PC-3 (cell line): ENCODE data around the gene PRKRA.

ENCODE experiments used
- CTCF ChIP-seq: fragments of 300-600 bp; sonication (generic); conservative IDR thresholded peaks from 2 replicates; pipeline ENCODE4 v1.5.1; 2017; ENCODE audit warnings: antibody characterized with exemption, low read depth, mild to moderate bottlenecking, low read length
- EZH2 ChIP-seq: fragments of 300-600 bp; sonication (generic); IDR thresholded peaks from one replicate; pipeline ENCODE4 v1.6.1; 2017; ENCODE audit warnings: antibody characterized with exemption, mild to moderate bottlenecking, low read length; ENCODE audit not compliant: unreplicated experiment
- EZH2phosphoT487 ChIP-seq: fragments of 300-600 bp; sonication (generic); IDR thresholded peaks from 2 replicates; pipeline ENCODE4 v1.6.1; 2018; ENCODE audit warnings: mild to moderate bottlenecking, antibody characterized with exemption, low read length, borderline replicate concordance

DNA sequence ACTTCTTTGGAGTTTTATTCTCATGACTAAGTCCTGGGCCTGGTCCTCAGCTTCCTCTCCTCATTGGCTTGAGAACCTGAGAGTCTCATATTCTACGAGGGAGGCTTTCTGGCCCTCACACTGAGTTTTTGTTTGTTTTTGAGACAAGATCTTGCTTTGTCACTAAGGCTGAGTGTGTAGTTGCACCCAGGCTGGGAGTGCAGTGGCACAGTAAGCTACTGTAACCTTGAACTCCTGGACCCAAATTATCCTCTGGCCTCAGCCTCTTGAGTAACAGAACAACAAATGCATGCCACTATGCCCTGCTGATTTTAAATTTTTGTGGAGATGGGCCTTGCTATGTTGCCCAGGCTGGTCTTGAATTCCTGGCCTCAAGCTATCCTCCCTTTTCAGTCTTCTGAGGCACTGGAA lies 22.6 kb downstream of the PRKRA start:
- TF ChIP-seq EZH2 = no peak
- TF ChIP-seq CTCF = no peak
- TF ChIP-seq EZH2phosphoT487 = no peak
